SIG-M5 treated with dmso at 0.1 percent for 504 hours (cell line): ENCODE results near the gene C11orf24.
"Not testable (repeated sequence)": the region's sequence is repeated elsewhere in the genome, so short reads cannot be mapped to it uniquely, and the experiment has no call there.

Experiments used
- DNase-seq: peaks from one replicate; lab custom pipeline; 2025; ENCODE audit not compliant: unreplicated experiment; lab: John Stamatoyannopoulos, UW

Gene C11orf24

GRCh38 chr11:68299517-68299879 is 27.7 kb upstream of the C11orf24 start:
- DNase-seq = not testable (repeated sequence)

- DNase-seq = no peak
These were observed 27.1 kb upstream of the C11orf24 start for GRCh38 chr11:68298659-68299516.

GRCh38 chr11:68297812-68298658 is 26.3 kb upstream of the C11orf24 start:
- peak; percentile 58 for DNase-seq

- DNase-seq = no peak
These were observed 25.7 kb upstream of the C11orf24 start for GRCh38 chr11:68297494-68297811.

DNA sequence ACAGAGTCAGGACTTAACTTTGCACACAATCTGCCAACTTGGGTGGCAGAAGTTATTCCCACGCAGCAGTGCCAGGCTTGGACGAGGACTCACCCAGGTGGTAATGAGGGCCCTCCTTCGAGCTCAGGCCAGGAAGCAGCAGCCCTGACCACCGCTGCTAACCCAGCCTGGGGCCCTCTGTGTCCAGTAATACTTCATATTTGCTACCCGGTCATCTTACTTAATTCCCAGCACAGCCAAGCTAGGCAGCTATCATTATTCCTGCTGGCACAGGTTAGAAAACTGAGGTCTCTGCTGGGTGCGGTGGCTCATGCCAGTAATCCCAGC is 25.2 kb upstream of the C11orf24 start:
- no peak for DNase-seq

DNA sequence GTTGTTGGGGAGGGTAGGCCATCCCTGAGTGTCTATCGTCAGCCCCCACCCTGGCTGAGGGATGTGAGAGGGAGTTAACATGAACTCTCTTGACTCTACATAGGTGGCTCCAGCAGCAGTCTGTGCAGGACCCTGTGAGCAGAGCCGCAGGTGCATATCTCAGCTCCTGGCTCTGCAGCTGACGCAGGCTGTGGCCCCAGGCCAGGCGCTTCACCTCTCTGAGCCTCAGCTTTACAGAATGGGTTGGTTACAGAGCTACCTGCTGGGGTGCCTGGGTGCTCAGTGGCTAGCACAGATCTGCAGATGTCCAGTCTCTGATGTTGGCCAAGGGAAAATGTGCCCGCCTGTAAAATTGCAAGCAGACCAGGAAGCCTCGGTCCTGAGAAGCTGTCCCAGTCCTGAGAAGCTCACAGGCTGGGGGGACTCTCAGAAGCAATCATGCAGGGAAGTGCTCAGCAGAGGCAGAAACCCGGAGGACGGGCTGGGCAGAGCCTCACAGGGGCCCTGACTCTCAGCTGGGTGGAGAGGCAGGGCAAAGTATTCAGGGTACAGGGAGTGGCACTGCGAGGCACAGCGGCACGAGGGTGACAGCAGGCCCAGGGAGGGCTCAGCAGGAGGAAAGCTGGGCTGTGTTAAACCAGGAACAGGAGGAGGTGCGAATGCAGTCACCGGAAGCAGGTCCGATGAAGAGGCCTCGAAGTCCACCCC is 24.7 kb upstream of the C11orf24 start:
- DNase-seq = no peak

- no peak for DNase-seq
These were observed 24.2 kb upstream of the C11orf24 start for GRCh38 chr11:68295940-68296339.

- no peak for DNase-seq
These were observed 23.5 kb upstream of the C11orf24 start for GRCh38 chr11:68295271-68295670.

DNA sequence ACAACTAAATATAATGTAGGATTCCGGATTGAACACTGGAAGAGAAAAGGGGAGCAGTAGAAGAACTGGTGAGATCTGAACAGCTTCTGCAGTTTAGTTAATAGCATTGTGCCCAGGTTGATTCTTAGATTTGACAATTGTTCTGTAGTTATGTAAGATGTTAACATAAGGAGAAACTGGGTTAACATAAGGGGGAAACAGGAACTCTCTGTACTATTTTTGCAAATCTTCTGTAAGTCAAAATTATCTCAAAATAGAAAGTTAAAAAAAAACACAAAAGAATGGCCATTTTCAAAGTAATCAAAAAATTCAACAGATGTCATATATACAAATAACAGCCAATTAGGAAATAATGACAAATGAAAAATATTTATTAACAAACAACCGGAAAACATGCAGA is 21.9 kb upstream of the C11orf24 start:
- peak; percentile 11 for DNase-seq

GRCh38 chr11:68289456-68289855 is 17.7 kb upstream of the C11orf24 start:
- no peak for DNase-seq

DNA sequence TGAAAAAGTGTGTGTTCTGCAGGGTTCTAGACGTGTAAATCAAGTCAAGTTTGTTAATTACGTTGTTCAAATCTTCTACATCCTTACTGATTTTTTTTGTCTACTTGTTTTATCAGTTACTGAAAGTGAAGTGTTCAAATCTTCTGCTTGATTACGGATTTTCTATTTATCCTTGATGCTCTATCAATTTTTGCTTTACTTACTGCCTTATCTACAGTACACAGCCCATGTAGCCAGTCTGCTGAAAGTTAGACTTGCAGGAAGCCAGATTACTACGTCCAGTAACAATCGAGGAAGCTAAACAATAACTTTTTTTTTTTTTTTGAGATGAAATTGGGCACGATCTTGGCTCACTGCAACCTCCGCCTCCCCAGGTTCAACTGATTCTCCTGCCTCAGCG is 15.6 kb upstream of the C11orf24 start:
- no peak for DNase-seq

DNA sequence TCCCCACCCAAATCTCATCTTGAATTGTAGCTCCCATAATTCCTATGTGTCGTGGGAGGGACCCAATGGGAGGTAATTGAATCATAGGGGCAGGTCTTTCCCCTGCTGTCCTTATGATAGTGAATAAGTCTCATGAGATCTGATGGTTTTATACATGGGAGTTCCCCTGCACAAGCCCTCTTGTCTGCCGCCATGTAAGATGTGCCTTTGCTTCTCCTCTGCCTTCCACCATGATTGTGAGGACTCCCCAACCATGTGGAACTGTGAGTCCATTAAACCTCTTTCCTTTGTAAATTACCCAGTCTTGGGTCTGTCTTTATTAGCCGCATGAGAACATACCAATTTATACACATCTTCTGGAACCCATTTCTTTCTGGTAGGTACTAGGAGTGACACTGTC is 12.8 kb upstream of the C11orf24 start:
- not testable (repeated sequence) for DNase-seq

- no peak for DNase-seq
These were observed 11.1 kb upstream of the C11orf24 start for GRCh38 chr11:68282861-68283230.

DNA sequence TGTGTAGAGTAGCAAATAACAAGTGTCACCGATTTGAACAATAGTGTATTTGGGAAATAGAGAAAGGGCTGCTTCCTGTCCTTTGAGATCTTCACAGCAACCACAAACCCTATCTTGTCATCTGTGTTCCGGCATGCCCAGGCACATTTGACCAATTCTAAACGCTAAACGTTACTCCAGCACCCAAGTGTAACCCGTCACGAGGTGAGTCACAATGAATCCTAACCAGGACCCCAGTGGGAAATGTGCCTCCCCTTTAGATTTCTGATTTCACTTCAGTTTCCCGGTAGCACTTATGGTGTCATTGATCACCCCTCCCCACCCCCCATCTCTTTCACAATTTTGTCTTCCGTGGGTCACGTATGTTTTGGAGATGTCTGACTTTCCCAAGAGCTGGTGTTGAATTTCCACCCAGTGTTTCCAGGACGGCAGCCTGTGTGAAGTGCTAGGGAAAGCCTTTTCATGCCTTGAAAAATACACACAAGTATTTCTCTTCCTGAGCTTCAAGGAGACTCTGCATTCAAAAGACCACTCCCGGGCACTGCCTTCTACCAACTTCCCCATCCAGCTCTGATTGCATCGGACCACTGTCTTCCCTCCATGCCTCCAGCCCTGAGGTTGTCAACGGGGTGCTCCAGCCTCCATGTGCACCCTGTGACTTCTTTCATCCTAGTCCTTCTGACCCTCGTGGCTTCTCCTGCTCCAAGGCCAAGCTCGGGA is 10.5 kb upstream of the C11orf24 start:
- DNase-seq = peak; percentile 86

- DNase-seq = no peak
These were observed 7.9 kb upstream of the C11orf24 start for GRCh38 chr11:68279676-68280075.

DNA sequence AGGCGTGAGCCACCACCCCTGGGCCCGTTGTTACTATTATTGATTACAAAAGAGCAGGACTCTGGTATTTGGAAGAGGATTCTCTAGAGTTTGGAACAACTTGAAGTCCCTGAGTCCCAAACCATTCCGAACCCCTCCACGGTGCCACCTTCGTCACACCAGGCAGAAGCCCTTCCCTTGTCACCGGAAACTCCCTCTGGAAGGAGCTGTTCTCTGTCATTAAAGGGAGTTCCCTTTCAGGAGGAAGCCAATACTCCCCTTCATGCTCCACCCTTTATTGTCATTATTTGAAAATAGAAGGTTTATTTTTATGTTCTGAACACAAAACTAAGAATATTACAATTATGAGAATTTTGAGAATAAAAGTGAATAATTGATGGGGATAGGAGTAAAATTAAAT is 5.1 kb upstream of the C11orf24 start:
- no peak for DNase-seq

DNA sequence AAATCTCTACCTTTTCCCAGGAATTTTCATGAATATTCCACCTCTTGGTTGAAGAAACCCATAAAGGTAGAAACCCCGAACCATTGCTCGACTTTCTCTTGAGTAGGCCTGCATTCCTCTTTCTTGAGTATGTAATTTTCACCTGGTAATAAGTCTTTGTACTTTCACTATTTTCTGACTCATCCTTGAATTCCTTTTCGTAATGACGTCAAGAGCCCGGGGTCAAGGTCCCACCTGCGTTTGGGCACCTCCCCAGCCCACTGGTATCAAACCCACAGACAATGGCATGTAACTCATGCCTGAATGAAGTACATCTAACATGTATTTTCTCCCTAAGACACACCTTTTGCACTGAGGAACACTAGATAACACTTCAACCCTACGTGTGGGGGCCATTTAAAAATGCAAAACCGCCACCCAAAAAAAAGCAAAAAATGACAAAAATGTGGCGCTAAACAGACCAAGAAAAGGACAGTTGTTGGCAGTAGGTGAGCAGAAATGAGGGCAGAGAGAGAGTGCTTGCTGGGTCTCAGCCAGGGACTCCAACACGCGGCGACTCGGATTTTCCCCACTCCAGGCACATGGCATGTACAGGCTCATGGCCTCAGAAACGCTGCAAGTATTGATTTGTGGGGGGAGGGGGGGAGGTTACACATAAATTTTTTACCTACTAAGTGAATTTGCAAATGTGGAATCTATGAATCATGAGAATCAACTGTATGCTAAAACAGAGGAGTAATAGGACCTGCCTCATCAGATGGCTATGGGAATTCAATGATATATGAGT is 4.1 kb upstream of the C11orf24 start:
- no peak for DNase-seq

- no peak for DNase-seq
These were observed 2.5 kb upstream of the C11orf24 start for GRCh38 chr11:68274306-68274705.

DNA sequence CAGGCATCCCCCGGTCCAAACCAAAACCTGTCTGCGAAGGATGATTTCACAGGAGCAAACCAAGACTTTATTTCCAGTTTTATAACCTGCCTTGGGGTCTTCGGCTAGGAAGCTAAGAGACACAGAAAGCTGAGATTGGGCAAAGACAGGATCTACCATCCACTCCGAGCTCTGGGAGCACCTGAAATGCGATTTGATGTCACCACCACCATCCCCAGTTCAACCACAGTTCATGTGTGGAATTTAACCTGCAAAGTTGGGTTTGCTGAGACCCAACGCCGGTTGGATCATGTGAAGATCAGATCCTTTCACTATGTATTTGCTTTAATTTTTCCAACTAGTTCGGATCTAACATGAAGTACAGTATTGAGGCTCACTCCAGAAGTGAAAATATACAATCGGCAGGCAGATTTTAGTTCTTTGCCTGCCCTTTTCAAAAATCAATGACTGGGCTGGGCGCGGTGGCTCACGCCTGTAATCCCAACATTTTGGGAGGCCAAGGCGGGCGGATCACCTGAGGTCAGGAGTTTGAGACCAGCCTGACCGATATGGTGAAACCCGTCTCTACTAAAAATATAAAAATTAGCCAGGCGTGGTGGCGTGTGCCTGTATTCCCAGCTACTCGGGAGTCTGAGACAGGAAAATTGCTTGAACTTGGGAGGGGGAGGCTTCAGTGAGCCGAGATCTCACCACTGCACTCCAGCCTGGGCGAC is 1.4 kb upstream of the C11orf24 start:
- no peak for DNase-seq
